Ramos (cell line): ENCODE results near the gene KCNH3.
"Not testable (repeated sequence)": the region's sequence is repeated elsewhere in the genome, so short reads cannot be mapped to it uniquely, and the experiment has no call there.

Source experiments
- in situ Hi-C: fragments of 300-500 bp; cut with MboI; formaldehyde crosslinking; loops from one replicate; pipeline ENCODE4 v1.14.3; 2022; ENCODE audit warnings: low sequenced_read_pairs; ENCODE audit not compliant: unreplicated experiment

KCNH3 gene

GRCh38 chr12:49525942-49526341 is 12.9 kb upstream of the KCNH3 start:
- in situ Hi-C loops = loop anchor here (10.0 kb wide), 1 partner anchor 161 kb away; the partner anchor contains the start of gene SPATS2

GRCh38 chr12:49527361-49528130 is 11.3 kb upstream of the KCNH3 start:
- in situ Hi-C loops = loop anchor here (10.0 kb wide), 1 partner anchor 163 kb away; the partner anchor contains the start of gene SPATS2

- in situ Hi-C loops = loop anchor here (10.0 kb wide), 1 partner anchor 165 kb away; the partner anchor contains the start of gene SPATS2
Observed at GRCh38 chr12:49529414-49529813, 9.4 kb upstream of the KCNH3 start.

GRCh38 chr12:49531745-49532144 is 7.1 kb upstream of the KCNH3 start:
- in situ Hi-C loops = no loop called here

- in situ Hi-C loops = no loop called here
Observed at GRCh38 chr12:49533331-49533730, 5.5 kb upstream of the KCNH3 start.

GRCh38 chr12:49534122-49534521 is 4.7 kb upstream of the KCNH3 start:
- in situ Hi-C loops = not testable (repeated sequence)

- in situ Hi-C loops = no loop called here
Observed at GRCh38 chr12:49534731-49535278, 4.0 kb upstream of the KCNH3 start.

GRCh38 chr12:49535921-49536525 is 2.8 kb upstream of the KCNH3 start:
- in situ Hi-C loops = no loop called here

GRCh38 chr12:49536526-49537071 is 2.2 kb upstream of the KCNH3 start:
- in situ Hi-C loops = no loop called here

GRCh38 chr12:49537231-49537751 is 1.5 kb upstream of the KCNH3 start:
- in situ Hi-C loops = no loop called here

- in situ Hi-C loops = no loop called here
Observed at GRCh38 chr12:49537752-49538509, 899 bp upstream of the KCNH3 start.

- in situ Hi-C loops = no loop called here
Observed at GRCh38 chr12:49539406-49540228, 787 bp downstream of the KCNH3 start.

- in situ Hi-C loops = no loop called here
Observed at GRCh38 chr12:49540229-49541139, 1.7 kb downstream of the KCNH3 start.

GRCh38 chr12:49541140-49541861 is 2.5 kb downstream of the KCNH3 start:
- in situ Hi-C loops = no loop called here

- in situ Hi-C loops = no loop called here
Observed at GRCh38 chr12:49541911-49542505, 3.2 kb downstream of the KCNH3 start.

GRCh38 chr12:49542592-49543160 is 3.8 kb downstream of the KCNH3 start:
- in situ Hi-C loops = no loop called here
